SK-N-SH (cell line): ENCODE measurements around the gene SLC17A4. TPM values are rescaled to one million over a fixed set of nuclear protein-coding genes. Genes with fewer than 3 reads are reported as not detected.

Experiments
- CTCF ChIA-PET: fragments of 300-600, 350-600 bp; formaldehyde crosslinking; extraction: SDS; loops from one replicate; lab custom pipeline; 2021; lab: Yijun Ruan, JAX
- POLR2A ChIA-PET: fragments of 350-600 bp; sonication (Branson Sonifier 250); formaldehyde crosslinking; extraction: SDS; loops from one replicate; lab custom pipeline; 2020; ENCODE audit warnings: antibody characterized with exemption, inconsistent platforms; lab: Yijun Ruan, JAX
- DNase-seq: peaks from one replicate; pipeline ENCODE4 v3.0.0; 2012
- H2AFZ ChIP-seq: fragments of 200-600 bp; sonication (generic); 2 replicates; pipeline ENCODE4 v1.8.1; 2016; ENCODE audit warnings: antibody characterized with exemption, mild to moderate bottlenecking, low read depth
- H3F3A ChIP-seq: fragments of 200-600 bp; sonication (generic); replicated peaks from 2 replicates; pipeline ENCODE3; 2016; ENCODE audit warnings: antibody characterized with exemption, mild to moderate bottlenecking; ENCODE audit not compliant: insufficient read depth
- H3K27ac ChIP-seq, 2 experiments: fragments of 200-500 bp in 1 of 2; fragments of 200-600 bp in 1 of 2; sonication (Bioruptor generic) in 1 of 2; sonication (generic), shearing (Covaris generic) in 1 of 2; 2 replicates each; pipeline versions ENCODE4 v1.5.1 to v1.6.1; 2014 to 2016; ENCODE audit warnings: low read depth in 2 of 2, inconsistent platforms in 1 of 2, low read length in 1 of 2, mild to moderate bottlenecking in 1 of 2, mixed read lengths in 1 of 2
- H3K27me3 ChIP-seq: fragments of 200-600 bp; sonication (generic), shearing (Covaris generic); 2 replicates; pipeline ENCODE4 v1.6.1; 2016; ENCODE audit warnings: mixed run types; ENCODE audit not compliant: insufficient read depth
- H3K36me3 ChIP-seq, 2 experiments: fragments of 200-500 bp in 1 of 2; fragments of 200-600 bp in 1 of 2; sonication (Bioruptor generic) in 1 of 2; sonication (generic) in 1 of 2; replicated peaks in 1 of 2; 2 replicates each; pipeline versions ENCODE3 to v1.5.1; 2014 to 2016; ENCODE audit warnings: low read length in 1 of 2, mild to moderate bottlenecking in 1 of 2; ENCODE audit not compliant: insufficient read depth in 2 of 2, control insufficient read depth in 1 of 2
- H3K4me1 ChIP-seq, 2 experiments: fragments of 200-500 bp in 1 of 2; fragments of 200-600 bp in 1 of 2; sonication (Bioruptor generic) in 1 of 2; sonication (generic), shearing (Covaris generic) in 1 of 2; 2 replicates each; pipeline versions ENCODE4 v1.5.1 to v1.6.1; 2014 to 2016; ENCODE audit warnings: low read depth in 1 of 2, low read length in 1 of 2, mixed run types in 1 of 2; ENCODE audit not compliant: insufficient read depth in 2 of 2, control insufficient read depth in 1 of 2
- H3K4me2 ChIP-seq: fragments of 200-600 bp; sonication (generic), shearing (Covaris generic); 2 replicates; pipeline ENCODE4 v1.6.1; 2017; ENCODE audit warnings: mixed run types
- H3K4me3 ChIP-seq, 2 experiments: fragments of 200-500 bp in 1 of 2; fragments of 200-600 bp in 1 of 2; sonication (Bioruptor generic) in 1 of 2; sonication (generic), shearing (Covaris generic) in 1 of 2; 2 replicates each; pipeline versions ENCODE4 v1.5.1 to v1.8.1; 2014 to 2016; ENCODE audit warnings: low read depth in 2 of 2, inconsistent platforms in 1 of 2, low read length in 1 of 2, mild to moderate bottlenecking in 1 of 2, mixed read lengths in 1 of 2, moderate library complexity in 1 of 2
- H3K79me2 ChIP-seq: fragments of 200-600 bp; sonication (generic); 2 replicates; pipeline ENCODE4 v1.8.1; 2017; ENCODE audit warnings: mild to moderate bottlenecking; ENCODE audit not compliant: insufficient read depth
- H3K9ac ChIP-seq: fragments of 200-600 bp; sonication (generic); 2 replicates; pipeline ENCODE4 v1.6.1; 2017; ENCODE audit warnings: mixed run types
- H3K9me2 ChIP-seq: fragments of 200-600 bp; sonication (generic); 2 replicates; pipeline ENCODE4 v1.6.1; 2017; ENCODE audit warnings: mixed run types
- H3K9me3 ChIP-seq: fragments of 200-600 bp; sonication (generic); 2 replicates; pipeline ENCODE4 v1.6.1; 2017; ENCODE audit warnings: mixed run types, mild to moderate bottlenecking, moderate library complexity
- H4K20me1 ChIP-seq: fragments of 200-600 bp; sonication (generic); 2 replicates; pipeline ENCODE4 v1.6.1; 2017; ENCODE audit warnings: mild to moderate bottlenecking, mixed run types; ENCODE audit not compliant: insufficient read depth
- CHD2 ChIP-seq: fragments of 150-350 bp; IDR thresholded peaks from 2 replicates; pipeline ENCODE4 v1.6.1; 2018; ENCODE audit warnings: low read length; ENCODE audit not compliant: partially characterized antibody
- EP300 ChIP-seq, 2 experiments: IDR thresholded peaks; 2 replicates each; pipeline versions ENCODE4 v1.4.0 to v1.6.1; 2012; ENCODE audit warnings: borderline replicate concordance in 1 of 2, low read depth in 1 of 2, low read length in 1 of 2
- EZH2phosphoT487 ChIP-seq: fragments of 200-600 bp; sonication (generic); IDR thresholded peaks from 2 replicates; pipeline ENCODE4 v1.6.1; 2017; ENCODE audit warnings: low read depth, mixed run types, mild to moderate bottlenecking, antibody characterized with exemption, moderate library complexity, borderline replicate concordance
- FOSL2 ChIP-seq: IDR thresholded peaks from 2 replicates; pipeline ENCODE4 v1.4.0; 2012; ENCODE audit warnings: low read depth, mild to moderate bottlenecking, moderate library complexity, borderline replicate concordance
- FOXJ3 ChIP-seq: sonication (generic); formaldehyde crosslinking; IDR thresholded peaks from 2 replicates; pipeline ENCODE4 v1.5.1; 2020; ENCODE audit warnings: mild to moderate bottlenecking, missing genetic modification reagents
- GABPA ChIP-seq: IDR thresholded peaks from 2 replicates; pipeline ENCODE4 v1.4.0; 2012; ENCODE audit warnings: low read depth, mild to moderate bottlenecking
- GATA2 ChIP-seq: sonication (generic); formaldehyde crosslinking; IDR thresholded peaks from 2 replicates; pipeline ENCODE4 v1.5.0; 2020; ENCODE audit warnings: mild to moderate bottlenecking, missing genetic modification reagents
- JUND ChIP-seq: IDR thresholded peaks from 2 replicates; pipeline ENCODE4 v1.4.0; 2012
- NFIC ChIP-seq: IDR thresholded peaks from 2 replicates; pipeline ENCODE4 v1.4.0; 2012; ENCODE audit warnings: borderline replicate concordance
- NRF1 ChIP-seq: IDR thresholded peaks from 2 replicates; pipeline ENCODE4 v1.6.1; 2012; ENCODE audit warnings: low read depth, mild to moderate bottlenecking, low read length
- RAD21 ChIP-seq: IDR thresholded peaks from 2 replicates; pipeline ENCODE4 v1.6.1; 2012; ENCODE audit warnings: mild to moderate bottlenecking, low read length
- RCOR1 ChIP-seq: fragments of 150-350 bp; IDR thresholded peaks from 2 replicates; pipeline ENCODE4 v1.6.1; 2017; ENCODE audit warnings: antibody characterized with exemption, low read length
- SIN3A ChIP-seq: IDR thresholded peaks from 2 replicates; pipeline ENCODE4 v1.6.1; 2012; ENCODE audit warnings: low read depth, mild to moderate bottlenecking, low read length, moderate library complexity, borderline replicate concordance
- YY1 ChIP-seq: IDR thresholded peaks from 2 replicates; pipeline ENCODE4 v1.4.0; 2012; ENCODE audit warnings: low read depth, mild to moderate bottlenecking
- WGBS: methylation state at CpG from one replicate; pipeline ENCODE4 v1.1.6; 2017; ENCODE audit warnings: low lambda C conversion rate; 5-methylcytosine and 5-hydroxymethylcytosine counted together
- polyA plus RNA-seq, 3 experiments: library from polyadenylated mRNA; depleted of rRNA; stranded (reverse); fragments of >200 nt; gene quantifications; 2 replicates each; pipeline ENCODE4 v1.2.3, GENCODE V29; 2012
- TF ChIP-seq, protein P1 (sequence below): fragments of 200-600 bp; sonication (generic); IDR thresholded peaks from 2 replicates; pipeline ENCODE4 v1.6.1; 2017; ENCODE audit warnings: antibody characterized with exemption, mild to moderate bottlenecking, moderate library complexity
- TF ChIP-seq, protein P2 (sequence below): IDR thresholded peaks from 2 replicates; pipeline ENCODE4 v1.4.0; 2012; ENCODE audit warnings: low read depth, borderline replicate concordance
- TF ChIP-seq, protein P3 (sequence below): fragments of 150-350 bp; IDR thresholded peaks from 2 replicates; pipeline ENCODE4 v1.6.1; 2017; ENCODE audit warnings: antibody characterized with exemption, low read length, low read depth, borderline replicate concordance

The SLC17A4 gene
- polyA plus RNA-seq, 1 of the 3 experiments (the other 2 are of a cell fraction): not detected

DNA sequence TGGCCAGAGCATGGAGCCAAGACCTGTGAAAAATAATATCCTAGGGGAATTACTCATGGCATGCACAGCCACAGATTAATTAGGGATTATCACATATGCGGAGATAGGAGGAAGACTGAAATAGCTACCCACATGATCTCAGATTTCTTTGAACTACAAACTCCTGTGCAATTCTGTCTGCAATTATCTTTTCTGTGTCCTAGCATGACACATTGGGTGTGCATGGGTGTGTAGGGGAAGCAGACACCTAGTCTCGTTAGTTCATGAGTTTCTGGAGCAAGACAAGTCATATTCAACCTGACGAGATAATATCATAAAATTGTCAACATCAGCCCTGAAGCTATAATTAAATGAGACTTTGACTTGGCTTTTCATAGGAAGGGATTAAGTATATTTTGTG, 3.6 kb upstream of the SLC17A4 start:
- ChIA-PET CTCF (interaction anchor here (1.2 to 1.3 kb wide), 2 partner anchors 11 to 37 kb away, joined by 3 read pairs; no protein-coding TSS in a partner anchor), POLR2A (no interaction called here)
- Histone ChIP-seq H3K9me2 (no peaks in the 10 kb centered on the region), H2AFZ (no peak overlapping the region), H3K27me3 (no peaks in the 10 kb centered on the region; the same call in 1 of the 2 replicates), H3K9me3 (no peaks in the 10 kb centered on the region), H3K79me2 (no peaks in the 10 kb centered on the region), H4K20me1 (no peaks in the 10 kb centered on the region), H3K4me1 (no peaks in the 10 kb centered on the region), H3F3A (no peaks in the 10 kb centered on the region), H3K9ac (no peak overlapping the region), H3K36me3 (no peaks in the 10 kb centered on the region), H3K4me2 (no peak overlapping the region), H3K4me3 (no peak overlapping the region), H3K27ac (no peak overlapping the region)
- no peak for DNase-seq
- WGBS: 19% methylated on average over 2 of the region's 3 CpGs
- TF ChIP-seq, protein P1, sequence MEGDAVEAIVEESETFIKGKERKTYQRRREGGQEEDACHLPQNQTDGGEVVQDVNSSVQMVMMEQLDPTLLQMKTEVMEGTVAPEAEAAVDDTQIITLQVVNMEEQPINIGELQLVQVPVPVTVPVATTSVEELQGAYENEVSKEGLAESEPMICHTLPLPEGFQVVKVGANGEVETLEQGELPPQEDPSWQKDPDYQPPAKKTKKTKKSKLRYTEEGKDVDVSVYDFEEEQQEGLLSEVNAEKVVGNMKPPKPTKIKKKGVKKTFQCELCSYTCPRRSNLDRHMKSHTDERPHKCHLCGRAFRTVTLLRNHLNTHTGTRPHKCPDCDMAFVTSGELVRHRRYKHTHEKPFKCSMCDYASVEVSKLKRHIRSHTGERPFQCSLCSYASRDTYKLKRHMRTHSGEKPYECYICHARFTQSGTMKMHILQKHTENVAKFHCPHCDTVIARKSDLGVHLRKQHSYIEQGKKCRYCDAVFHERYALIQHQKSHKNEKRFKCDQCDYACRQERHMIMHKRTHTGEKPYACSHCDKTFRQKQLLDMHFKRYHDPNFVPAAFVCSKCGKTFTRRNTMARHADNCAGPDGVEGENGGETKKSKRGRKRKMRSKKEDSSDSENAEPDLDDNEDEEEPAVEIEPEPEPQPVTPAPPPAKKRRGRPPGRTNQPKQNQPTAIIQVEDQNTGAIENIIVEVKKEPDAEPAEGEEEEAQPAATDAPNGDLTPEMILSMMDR: no peak
- TF ChIP-seq JUND (no peak), EZH2phosphoT487 (no peak), NRF1 (no peak), GABPA (no peak), SIN3A (no peak), RAD21 (no peak), FOSL2 (no peak), NFIC (no peak), YY1 (no peak), RCOR1 (no peak), EP300 (IDR thresholded peaks at IDR 0.05; ENCODE audit: borderline replicate concordance in 1 of 2, low read depth in 1 of 2, low read length in 1 of 2) (no peak), CHD2 (no peak)
- TF ChIP-seq, protein P2, sequence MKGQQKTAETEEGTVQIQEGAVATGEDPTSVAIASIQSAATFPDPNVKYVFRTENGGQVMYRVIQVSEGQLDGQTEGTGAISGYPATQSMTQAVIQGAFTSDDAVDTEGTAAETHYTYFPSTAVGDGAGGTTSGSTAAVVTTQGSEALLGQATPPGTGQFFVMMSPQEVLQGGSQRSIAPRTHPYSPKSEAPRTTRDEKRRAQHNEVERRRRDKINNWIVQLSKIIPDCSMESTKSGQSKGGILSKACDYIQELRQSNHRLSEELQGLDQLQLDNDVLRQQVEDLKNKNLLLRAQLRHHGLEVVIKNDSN: no peak
- TF ChIP-seq, protein P3, sequence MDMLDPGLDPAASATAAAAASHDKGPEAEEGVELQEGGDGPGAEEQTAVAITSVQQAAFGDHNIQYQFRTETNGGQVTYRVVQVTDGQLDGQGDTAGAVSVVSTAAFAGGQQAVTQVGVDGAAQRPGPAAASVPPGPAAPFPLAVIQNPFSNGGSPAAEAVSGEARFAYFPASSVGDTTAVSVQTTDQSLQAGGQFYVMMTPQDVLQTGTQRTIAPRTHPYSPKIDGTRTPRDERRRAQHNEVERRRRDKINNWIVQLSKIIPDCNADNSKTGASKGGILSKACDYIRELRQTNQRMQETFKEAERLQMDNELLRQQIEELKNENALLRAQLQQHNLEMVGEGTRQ: no peak

DNA sequence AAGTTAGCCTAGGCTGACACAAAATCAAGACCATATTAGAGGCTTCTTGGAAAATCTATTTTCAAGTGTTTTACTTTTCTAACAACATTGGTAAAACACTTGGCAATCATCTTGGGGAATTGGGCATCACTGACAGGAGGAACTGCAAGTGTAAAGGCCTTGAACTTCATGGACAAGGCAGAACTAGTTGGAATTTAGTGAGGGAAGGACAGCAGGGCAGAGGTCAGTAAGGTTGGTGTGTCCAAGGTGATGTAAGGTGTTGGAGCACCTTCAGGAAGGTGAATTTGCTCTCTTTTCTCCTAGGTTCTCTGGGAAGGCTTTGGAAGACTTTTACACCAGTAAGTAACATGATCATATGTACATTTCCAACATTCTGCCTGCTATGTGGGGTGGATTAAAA, 1.5 kb upstream of the SLC17A4 start:
- TF ChIP-seq FOXJ3 (CRISPR knock-in tag): no peak
- no peak for TF ChIP-seq GATA2 (CRISPR knock-in tag)
- TF ChIP-seq, all 33 proteins: peak for 0
- H3F3A ChIP-seq: no peaks in the 10 kb centered on the region
- no peaks in the 10 kb centered on the region for H3K4me1 ChIP-seq
- H3K9me3 ChIP-seq: no peaks in the 10 kb centered on the region
- H3K79me2 ChIP-seq: no peaks in the 10 kb centered on the region
- H3K9ac ChIP-seq: no peak overlapping the region
- H3K27ac ChIP-seq: no peak overlapping the region
- H4K20me1 ChIP-seq: no peaks in the 10 kb centered on the region
- H3K36me3 ChIP-seq: no peaks in the 10 kb centered on the region
- H3K27me3 ChIP-seq: no peaks in the 10 kb centered on the region; the same call in 1 of the 2 replicates
- no peaks in the 10 kb centered on the region for H3K9me2 ChIP-seq
- H2AFZ ChIP-seq: no peak overlapping the region
- POLR2A ChIA-PET: no interaction called here
- H3K4me3 ChIP-seq: no peak overlapping the region
- CTCF ChIA-PET: no interaction called here
- DNase-seq: no peak
- H3K4me2 ChIP-seq: no peak overlapping the region
